HEK293T (cell line): ENCODE data around the gene SCML1.

Source experiments
- BHLHE40 ChIP-seq: fragments of 450-650 bp; IDR thresholded peaks from 2 replicates; pipeline ENCODE4 v1.6.1; 2016; ENCODE audit warnings: mild to moderate bottlenecking, moderate library complexity, borderline replicate concordance
- CTBP1 ChIP-seq: fragments of 450-650 bp; IDR thresholded peaks from 2 replicates; pipeline ENCODE4 v1.6.1; 2016; ENCODE audit warnings: borderline replicate concordance
- ELF4 ChIP-seq: fragments of 450-650 bp; IDR thresholded peaks from 2 replicates; pipeline ENCODE4 v1.6.1; 2017; ENCODE audit warnings: antibody characterized with exemption
- FOXA1 ChIP-seq: fragments of 450-650 bp; IDR thresholded peaks from 2 replicates; pipeline ENCODE4 v1.6.1; 2016; ENCODE audit warnings: mild to moderate bottlenecking
- FOXK2 ChIP-seq: fragments of 450-650 bp; IDR thresholded peaks from 2 replicates; pipeline ENCODE4 v1.6.1; 2016; ENCODE audit warnings: mild to moderate bottlenecking
- FOXM1 ChIP-seq: fragments of 450-650 bp; IDR thresholded peaks from 2 replicates; pipeline ENCODE4 v1.6.1; 2017; ENCODE audit warnings: mild to moderate bottlenecking, borderline replicate concordance
- HDGF ChIP-seq: fragments of 450-650 bp; IDR thresholded peaks from 2 replicates; pipeline ENCODE4 v1.6.1; 2017; ENCODE audit warnings: antibody characterized with exemption, borderline replicate concordance
- LEF1 ChIP-seq: fragments of 450-650 bp; IDR thresholded peaks from 2 replicates; pipeline ENCODE4 v1.6.1; 2017; ENCODE audit warnings: mild to moderate bottlenecking, borderline replicate concordance
- NFRKB ChIP-seq: fragments of 450-650 bp; IDR thresholded peaks from 2 replicates; pipeline ENCODE4 v1.6.1; 2016; ENCODE audit warnings: mild to moderate bottlenecking, moderate library complexity
- SP1 ChIP-seq: fragments of 450-650 bp; IDR thresholded peaks from 2 replicates; pipeline ENCODE4 v1.6.1; 2017
- SUZ12 ChIP-seq: fragments of 450-650 bp; IDR thresholded peaks from 2 replicates; pipeline ENCODE4 v1.6.1; 2016; ENCODE audit warnings: mild to moderate bottlenecking
- TARDBP ChIP-seq: fragments of 450-650 bp; IDR thresholded peaks from 2 replicates; pipeline ENCODE4 v1.6.1; 2016
- ZNF384 ChIP-seq: fragments of 450-650 bp; IDR thresholded peaks from 2 replicates; pipeline ENCODE4 v1.6.1; 2016
- TF ChIP-seq, protein P1 (sequence below): fragments of 450-650 bp; IDR thresholded peaks from 2 replicates; pipeline ENCODE4 v1.6.1; 2016

DNA sequence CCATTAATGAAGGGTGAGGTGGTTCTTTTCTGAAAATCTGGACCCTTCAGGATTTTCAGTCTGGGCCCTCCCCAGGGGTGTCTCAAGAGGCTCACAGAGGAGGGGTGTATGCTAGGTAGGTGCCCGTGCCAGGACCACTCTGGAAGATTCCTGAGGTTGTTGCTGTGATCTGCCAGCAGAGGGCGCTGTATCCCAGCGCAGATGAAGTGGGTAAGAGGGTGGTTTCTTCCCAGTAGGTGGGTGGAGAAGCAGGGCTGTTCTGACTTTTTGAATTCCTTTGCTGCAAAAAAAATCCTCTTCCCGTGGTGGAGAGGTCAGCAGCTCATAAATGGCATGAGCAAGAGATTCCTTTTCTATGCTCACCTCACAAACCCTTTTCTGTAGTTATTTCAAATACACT is 51.1 kb downstream of the SCML1 start:
- TF ChIP-seq ZNF384: no peak
- no peak for TF ChIP-seq ELF4
- TF ChIP-seq FOXM1: no peak
- TF ChIP-seq FOXK2: no peak
- no peak for TF ChIP-seq FOXA1
- TF ChIP-seq HDGF: no peak
- TF ChIP-seq NFRKB: no peak
- no peak for TF ChIP-seq LEF1
- TF ChIP-seq CTBP1: no peak
- no peak for TF ChIP-seq BHLHE40
- TF ChIP-seq, protein P1, sequence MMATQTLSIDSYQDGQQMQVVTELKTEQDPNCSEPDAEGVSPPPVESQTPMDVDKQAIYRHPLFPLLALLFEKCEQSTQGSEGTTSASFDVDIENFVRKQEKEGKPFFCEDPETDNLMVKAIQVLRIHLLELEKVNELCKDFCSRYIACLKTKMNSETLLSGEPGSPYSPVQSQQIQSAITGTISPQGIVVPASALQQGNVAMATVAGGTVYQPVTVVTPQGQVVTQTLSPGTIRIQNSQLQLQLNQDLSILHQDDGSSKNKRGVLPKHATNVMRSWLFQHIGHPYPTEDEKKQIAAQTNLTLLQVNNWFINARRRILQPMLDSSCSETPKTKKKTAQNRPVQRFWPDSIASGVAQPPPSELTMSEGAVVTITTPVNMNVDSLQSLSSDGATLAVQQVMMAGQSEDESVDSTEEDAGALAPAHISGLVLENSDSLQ: no peak
- no peak for TF ChIP-seq TARDBP
- no peak for TF ChIP-seq SUZ12
- no peak for TF ChIP-seq SP1
